ENCODE results near the gene CECR2.
"Not testable (repeated sequence)": the region's sequence is repeated elsewhere in the genome, so short reads cannot be mapped to it uniquely, and the experiment has no call there.

Gene CECR2

DNA sequence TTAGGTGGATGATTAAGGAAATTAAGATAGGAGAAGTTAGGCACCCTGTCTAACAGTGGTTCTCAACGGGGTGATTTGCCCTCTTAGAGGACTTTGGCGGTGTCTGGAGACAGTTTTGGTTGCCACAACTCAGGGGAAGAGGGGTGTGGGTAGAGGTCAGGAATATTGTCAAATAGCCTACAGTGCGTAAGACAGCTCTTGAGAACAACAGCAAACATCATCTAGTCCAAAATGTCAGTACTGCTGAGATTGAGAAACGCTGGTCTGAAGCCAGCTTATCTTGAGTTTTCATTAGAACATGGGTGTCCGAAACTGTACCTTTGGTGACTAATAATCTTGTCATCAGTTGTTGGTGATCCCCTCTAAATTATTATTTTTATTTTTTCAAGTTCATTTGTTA is 38.4 kb downstream of the CECR2 start:
- no peak for DNase-seq

DNA sequence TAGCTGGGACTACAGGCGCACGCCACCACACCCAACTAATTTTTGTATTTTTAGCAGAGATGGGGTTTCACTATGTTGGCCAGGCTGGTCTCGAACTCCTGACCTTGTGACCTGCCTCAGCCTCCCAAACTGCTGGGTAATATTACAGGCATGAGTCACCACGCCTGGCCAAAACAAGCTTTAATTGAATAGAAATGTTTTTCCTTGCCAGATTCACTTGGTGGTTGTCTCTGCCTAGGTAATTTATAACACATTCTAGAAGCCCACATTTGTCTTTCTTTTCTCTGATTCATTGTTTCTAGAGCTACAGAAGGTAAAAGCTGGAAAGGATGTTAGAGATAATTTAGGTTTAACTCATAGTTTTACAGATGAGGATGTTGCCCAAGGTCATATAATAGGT is 41.3 kb downstream of the CECR2 start:
- no peak for DNase-seq

DNA sequence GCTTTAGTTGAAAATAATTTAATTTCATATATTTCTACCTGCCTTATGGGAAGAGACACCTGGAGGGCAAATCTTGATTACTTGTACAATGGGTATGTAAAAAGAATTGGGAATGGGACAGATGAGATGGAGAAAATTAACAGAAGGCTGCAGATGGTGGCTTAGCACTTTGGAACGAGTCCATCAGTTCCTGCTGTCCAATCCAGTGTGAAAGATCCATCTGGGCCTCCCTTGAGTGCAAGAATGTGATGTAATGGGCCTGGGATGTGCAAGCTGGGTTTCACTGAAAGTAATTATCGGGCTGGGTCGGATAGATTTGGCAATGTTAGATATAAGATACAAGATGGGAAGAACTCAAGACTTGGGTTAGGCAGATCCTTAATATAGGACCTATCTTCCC is 42.0 kb downstream of the CECR2 start:
- DNase-seq = no peak

DNA sequence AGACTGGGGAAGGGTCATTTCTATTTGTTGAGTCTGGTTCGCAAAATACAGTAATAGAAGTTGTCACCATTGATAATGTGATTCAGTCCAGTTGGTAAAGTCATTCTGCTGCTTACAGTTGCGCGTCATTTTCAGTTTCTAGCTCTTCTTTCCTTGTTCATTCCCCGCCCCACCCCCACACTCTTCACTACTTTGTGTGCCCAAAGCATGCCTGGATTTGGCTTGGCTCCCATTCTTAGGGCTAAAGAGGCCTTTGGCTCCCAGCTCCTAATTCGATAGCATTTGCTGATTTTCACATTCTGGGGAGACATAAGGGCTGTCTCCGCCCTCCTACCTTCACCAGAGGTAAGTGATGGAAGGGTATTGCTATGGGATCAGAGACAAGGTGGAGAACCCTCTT is 43.0 kb downstream of the CECR2 start:
- no peak for DNase-seq

DNA sequence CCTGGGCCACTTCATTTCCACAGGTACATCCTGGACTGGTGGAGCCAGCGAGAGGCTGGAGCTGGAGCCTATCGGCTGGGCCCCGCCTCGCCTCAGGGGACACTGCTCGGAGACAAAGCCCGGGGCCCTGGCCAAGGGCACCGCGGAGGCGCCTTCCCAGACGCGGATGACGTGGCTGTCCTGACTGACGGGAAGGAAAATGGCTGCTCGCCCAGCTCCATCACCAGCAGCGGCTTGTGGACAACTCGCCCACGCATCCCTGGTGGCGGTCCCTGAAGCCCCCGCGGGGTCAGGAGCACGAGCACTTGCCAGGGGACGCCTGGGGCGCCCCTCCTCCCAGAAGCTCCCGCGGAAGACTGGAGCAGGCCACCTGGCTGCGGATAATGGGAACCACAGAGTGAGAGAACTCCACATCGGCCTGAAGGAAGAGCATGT is 49.6 kb downstream of the CECR2 start:
- DNase-seq = no peak

DNA sequence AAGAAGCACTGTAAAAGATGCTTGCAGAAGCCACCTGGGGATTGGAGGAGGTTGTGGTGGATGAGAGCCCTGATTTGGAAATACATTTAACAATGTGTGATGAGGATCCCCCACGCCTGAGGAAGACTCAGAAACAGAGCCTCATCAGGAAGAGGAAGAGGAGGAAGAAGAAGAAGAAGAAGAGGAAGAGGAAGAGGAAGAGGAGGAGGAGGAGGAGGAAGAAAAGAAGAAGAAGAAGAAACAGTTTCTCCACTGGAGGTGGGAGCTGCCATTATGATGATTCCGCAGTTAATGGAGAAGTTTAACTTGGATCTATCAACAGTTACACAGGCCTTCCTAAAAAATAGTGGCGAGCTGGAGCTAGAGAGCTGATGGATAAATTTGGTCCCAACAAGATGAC is 50.1 kb downstream of the CECR2 start:
- DNase-seq = no peak

DNA sequence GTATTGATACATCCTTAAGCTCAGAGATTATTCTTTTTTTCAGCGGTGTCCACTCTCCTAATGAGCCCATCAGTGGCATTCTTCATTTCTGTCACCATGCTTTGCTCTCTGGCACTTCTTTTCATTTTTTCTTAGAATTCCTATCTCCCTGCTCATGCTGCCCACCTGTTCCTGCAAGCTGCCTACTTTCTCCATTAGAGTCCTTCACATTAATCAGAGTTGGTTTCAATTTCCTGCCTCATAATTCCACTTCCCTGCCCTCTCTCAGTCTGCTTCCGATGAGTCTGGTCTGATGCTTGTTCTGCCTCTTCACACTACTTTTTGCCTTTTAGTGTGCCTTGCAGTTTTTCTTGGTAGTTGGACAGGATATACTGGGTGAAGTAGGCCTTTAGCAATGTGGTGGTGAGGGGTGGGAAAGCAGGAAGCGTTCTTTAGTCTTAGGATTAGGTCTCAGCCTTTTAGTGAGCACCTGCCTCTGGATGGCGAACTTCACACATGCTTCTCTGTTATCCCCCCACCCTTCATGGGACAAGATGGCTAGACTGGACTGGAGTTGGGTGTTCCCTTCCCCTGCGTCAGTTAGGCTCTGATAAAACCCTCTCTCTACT is 53.6 kb downstream of the CECR2 start:
- no peak for DNase-seq

DNA sequence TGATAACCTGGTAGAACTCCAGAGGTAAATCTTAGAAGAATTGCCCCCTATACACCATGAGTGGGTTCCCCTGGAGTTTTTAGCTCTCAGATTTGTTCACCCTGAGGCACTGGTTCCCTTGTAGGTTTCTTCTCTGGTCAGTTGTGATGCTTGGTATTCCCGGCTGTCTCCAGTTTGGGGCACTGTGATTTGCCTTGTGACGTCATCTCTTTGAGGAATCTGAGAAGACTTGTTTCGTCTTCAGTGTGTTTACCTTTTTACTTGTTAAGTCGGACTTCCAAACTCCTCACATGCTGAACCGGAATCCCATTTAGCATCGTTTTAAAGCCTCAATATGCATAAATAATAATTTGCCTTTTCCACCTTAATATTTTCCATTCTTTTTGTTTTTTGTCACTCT is 54.4 kb downstream of the CECR2 start:
- no peak for DNase-seq

DNA sequence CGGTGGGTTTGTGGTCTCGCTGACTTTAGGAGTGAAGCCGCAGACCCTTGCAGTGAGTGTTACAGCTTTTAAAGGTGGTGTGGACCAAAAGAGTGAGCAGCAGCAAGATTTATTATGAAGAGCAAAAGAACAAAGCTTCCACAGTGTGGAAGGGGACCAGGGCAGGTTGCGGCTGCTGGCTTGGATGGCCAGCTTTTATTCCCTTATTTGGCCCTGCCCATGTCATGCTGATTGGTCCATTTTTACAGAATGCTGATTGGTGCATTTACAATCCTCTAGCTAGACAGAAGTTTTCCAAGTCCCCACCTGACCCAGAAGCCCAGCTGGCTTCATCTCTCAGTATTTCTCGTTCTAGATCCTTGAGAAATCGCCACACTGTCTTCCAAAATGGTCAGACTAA is 58.3 kb downstream of the CECR2 start:
- not testable (repeated sequence) for DNase-seq

DNA sequence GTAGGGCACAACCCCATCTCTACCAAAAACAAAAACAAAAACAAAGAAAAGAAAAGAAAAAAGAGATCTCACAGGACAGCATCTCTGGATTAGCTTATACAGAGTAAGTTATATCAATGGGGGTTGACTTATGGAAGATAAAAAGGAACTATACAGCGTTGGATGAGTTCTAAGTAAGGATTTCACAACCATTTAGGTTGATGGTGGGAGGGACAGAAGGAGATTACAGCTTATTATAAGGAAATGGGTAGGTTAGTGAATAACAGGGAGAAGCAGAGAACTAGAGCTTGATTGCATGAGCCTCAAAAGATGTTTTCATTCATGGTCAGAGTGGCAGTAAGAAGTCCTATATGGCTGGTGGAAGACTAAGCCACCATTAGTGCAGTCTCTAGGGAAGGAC is 60.3 kb downstream of the CECR2 start:
- DNase-seq = no peak

DNA sequence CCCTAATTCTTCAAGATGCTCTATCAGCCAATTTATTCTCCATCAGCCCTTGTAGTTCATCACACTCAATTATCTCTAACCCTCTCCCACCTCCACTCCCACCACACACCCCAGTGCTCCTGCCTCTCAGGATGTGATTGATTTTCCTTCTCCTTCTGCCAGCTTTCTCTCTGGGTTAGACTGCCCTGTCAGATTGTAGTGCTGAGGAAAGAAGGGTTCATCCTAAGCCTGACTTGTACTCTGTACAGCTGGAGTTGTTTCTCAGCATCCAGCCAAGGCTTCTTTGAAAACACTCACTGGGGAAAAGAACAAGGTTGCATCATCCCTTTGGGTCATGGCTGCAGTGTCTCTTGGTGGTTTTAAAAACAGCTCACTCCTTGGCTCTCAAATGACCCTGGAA is 61.2 kb downstream of the CECR2 start:
- DNase-seq = no peak

DNA sequence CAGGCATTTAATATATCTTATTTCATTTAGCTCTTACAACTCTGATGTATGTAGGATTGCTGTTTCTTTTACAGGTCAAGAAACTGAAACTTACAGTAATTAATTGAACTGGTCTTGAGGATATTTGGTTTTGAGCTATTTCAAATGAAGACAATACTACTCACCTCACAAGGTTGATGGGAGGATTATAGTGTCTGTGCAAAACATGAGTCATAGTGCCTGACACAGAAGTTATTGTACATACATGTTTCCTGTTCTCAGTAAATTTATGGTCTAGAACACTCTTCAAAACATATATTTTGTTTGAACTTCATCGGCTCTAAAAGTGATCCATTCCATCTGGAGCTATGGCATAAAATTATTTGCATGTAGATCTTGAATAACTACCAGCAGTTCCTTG is 61.9 kb downstream of the CECR2 start:
- DNase-seq = no peak

DNA sequence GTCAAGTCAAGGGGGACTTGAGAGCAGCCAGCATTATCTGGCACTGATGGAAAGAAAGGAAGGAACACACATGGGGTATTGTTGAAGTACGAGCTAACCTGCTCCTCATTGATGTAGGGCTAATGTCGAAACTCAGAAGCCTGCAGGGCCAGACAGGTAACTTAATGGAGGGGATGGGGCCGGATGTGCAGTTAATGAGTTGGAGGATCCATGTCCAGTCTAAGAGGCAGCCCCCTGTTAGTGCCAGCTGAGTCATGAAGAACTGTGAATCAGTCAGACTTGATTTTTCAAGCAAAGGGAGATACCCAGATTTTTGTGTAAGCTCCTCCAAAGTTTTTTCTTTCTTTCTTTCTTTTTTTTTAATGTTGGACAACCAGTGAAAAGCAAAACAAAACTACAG is 65.6 kb downstream of the CECR2 start:
- no peak for DNase-seq

DNA sequence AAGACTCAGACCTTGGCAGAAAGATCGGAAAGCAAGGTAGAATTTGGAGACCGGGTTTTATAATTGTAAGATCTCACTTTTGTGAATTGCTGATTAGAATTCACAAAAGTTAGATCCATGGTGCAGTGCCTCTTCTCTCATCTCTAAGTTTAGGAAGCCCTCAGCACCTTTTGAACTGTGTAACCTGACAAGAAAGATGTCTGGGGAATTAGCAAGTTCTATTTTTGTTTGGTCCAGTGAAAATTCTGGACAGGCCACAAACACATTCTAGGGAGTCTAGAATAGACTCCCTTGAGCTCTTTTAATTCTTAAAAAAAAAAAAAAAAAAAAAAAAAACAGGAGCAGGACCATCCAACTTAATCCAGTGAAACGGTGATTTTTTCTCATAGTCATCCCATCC is 66.1 kb downstream of the CECR2 start:
- DNase-seq = no peak

DNA sequence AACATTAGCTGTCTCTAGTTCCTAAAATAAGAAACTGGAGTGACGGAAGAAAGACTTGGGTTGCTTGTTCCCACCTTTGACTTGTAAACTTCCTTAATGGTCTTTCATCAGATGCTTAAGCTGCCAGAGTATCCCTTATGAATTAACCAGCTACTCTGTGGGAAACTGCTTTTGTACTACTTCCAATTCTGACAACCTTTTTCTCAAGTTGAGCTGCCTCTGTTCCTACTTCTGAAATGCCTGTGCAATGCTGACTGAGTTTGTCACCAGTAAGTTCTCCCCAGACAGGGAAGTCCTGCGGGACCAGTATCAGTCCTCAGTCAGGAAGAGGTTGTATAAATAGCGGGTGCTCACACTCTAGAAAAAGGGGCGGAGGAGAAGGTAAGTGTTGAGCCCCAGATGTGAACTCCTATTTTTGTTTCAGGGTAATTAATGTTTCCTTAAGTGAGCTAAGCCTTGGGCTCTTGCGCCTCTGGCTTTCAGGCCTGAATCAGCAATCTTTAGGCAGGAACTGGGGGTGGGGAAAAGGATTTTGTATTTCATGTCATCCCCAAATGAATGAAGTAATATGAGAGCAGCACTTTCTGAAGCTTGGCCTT is 67.2 kb downstream of the CECR2 start:
- DNase-seq = no peak

DNA sequence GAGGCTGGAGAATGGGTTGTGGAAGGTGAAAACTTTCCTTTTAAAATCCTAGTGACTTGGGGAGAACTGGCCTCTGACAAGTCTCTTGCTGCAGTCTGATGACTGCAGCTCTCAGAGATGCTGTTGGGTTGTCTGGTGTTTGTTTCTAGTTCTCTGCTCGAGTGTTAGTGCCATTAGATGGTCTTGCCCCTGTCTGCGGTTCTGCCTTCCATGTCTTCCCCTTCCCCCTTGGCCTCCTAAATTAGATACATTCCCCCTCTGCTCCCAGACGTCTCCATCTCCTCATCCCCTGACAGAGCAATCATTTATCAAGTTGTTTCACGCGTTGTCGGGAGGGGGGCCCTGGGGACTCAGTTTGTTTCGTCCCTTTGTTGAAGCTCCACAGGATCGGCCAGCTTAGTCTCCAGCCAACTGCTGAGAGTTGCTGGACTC is 67.7 kb downstream of the CECR2 start:
- no peak for DNase-seq

DNA sequence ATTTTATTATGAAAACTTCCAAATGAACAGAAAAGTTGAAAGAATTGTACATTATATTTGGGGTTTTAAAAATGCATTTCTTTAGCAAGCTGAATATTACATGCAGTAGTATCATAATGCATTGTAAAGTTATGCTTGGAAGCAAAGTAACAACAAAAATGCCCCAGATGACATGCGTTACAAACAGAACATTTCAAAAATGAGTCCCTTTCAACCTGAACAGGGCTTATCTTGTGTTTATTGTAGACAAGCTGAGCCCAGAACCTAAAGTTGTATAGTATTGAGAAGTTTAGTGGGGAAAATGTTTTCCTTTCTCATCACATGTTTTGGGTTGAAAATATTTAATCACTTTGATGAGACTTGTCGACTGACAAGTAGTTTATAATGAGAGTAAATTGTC is 68.8 kb downstream of the CECR2 start:
- DNase-seq = no peak

DNA sequence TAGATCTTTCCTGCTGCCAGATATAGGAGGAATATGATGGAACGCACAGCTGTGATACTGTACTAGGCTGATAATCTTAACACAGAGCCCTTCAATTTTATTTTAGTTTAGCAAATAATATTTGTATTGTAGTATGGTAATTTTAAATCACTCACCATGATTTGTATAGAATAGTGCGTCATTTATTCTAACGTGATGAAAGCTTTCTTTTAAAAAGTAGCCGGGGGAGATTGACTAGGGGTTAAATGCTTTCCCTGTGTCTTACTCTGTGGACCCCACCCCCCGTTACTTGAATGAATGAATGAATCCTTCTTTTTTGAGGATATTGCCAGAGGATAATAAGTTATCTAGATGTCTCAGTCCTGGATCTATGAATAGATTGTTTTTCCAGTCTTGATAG is 72.1 kb downstream of the CECR2 start:
- DNase-seq = no peak

DNA sequence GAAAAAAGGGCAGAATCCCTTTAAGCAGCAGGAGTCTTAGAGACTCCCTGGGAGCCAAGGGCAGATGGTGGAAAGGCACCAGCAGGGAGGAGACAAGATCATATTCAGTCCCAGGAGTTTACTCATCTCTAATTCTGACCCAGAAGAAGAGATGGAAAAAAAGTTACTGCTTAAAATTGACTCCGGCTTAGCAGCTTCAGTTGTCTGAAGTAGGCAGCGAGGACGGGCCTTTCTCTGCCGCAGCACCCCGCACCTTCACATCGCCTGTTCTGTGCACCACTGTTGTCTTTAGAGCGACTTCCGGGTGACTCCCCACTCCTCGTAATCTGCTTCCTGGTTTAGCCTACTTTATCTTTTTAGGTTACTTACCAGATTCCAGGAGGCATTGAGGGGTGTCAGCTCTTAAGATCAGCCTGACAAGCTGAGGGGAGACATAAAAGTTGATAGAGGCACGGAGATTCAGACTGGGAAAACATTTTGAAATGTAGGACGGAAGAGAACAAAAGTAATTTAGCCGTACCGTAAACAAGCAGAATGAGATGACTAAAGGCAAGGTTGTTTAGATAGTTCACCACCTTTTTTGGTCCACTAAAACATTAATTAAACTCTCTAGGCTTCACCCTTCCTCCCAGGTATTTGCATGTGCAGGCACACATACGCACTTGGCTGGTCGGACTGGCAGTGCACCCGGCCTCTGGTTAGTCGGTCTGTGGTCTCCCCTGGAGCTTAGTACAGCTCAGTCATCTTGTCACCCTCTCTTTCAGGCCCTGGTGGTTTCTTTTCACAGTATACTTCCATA is 74.3 kb downstream of the CECR2 start:
- no peak for DNase-seq

DNA sequence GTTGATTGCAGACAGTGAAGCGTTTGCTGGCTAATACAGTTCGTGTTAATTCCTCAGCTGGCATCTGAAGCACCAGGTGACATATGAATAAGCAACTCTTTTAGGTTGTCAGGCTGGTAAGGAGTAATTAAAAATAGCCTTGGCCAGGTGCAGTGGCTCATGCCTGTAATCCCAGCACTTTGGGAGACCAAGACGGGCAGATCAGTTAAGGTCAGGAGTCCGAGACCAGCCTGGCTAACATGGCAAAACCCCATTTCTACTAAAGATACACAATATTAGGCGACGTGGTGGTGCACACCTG is 74.9 kb downstream of the CECR2 start:
- DNase-seq = no peak

DNA sequence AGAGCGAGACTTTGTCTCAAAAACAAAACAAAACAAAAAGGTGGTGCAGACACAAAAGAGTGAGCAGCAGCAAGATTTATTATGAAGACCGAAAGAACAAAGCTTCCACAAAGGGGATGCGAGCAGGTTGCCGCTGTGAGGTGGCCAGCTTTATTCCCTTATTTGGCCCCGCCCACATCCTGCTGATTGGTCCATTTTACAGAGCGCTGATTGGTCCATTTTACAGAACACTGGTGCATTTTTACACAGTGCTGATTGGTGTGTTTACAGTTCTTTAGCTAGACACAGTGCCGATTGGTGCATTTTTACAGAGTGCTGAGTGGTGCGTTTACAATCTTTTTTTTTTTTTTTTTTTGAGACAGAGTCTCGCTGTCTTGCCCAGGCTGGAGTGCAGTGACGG is 77.4 kb downstream of the CECR2 start:
- no peak for DNase-seq

DNA sequence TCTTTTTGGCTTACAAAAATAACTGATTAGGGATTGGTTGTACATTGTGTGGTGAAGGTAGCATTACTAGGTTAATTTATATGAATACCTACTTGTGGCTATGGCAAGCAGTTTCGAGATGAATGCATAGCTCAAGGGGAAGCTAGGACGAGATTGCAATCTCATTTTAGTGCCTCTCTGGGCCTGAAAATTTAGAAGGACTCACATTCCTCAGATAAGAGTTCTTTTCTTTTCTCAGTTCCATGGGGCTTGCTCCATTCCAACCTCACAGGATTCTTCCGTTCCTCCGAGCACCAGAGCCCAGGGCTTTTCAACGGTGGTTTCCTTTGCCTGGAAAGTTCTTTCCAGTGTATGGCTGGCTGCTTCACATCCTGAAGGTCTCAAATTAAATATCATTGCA is 82.1 kb downstream of the CECR2 start:
- DNase-seq = no peak

DNA sequence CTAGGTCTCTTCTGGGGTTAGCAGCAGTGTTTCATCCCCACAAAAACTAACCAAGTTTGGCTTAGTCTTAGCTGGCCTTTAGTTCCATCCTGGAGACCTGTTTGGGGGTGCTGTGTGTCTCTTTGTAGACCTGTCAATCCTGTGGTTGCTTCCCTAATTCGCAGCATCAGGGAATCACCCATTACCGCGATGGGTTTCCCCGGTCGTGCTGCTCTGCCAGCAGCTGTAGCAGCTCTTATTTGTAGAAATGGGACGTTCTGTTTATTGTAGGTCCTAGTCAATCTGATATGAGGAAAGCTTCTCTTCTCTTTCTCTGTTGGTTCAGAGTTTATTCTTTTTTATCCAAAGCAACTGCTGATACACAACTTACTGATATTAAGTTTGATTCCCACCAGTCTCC is 91.6 kb downstream of the CECR2 start:
- DNase-seq = no peak

DNA sequence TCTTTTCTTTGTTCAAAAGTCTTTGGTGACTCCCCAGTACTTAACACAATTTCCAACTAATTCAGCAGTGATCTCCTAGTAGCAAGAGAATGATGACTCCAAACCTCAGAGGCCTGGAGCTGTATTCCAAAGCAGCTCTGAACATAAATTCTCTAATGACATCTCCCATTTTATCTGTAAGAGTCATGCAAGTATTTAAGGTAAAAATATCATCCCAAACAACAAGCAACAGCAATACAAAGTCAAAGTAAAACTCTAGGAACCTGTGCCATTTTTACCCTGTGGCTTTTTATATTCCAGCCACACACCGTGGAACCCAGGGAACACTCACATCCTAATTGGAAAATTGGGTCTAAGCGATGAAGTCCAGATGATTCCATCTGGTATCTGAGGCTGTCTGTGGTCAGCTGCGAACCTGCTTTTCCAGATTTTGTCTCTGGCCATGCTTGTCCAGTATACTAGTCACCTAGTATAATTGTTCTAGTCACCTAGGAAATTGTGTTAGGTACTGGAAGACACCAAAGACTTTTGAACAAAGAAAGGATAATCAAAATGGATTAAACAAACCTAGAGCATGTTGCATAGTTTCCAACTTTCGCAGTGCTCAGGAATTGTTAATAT is 101.7 kb downstream of the CECR2 start:
- DNase-seq = no peak
